HG03039 (cell line): ENCODE measurements around the gene SSB.
"Not testable (repeated sequence)": the region's sequence is repeated elsewhere in the genome, so short reads cannot be mapped to it uniquely, and the experiment has no call there.

Experiments used
- ATAC-seq: cut with Tn5 transposase; IDR thresholded peaks from one replicate; pipeline ENCODE4 v1.9.1; 2021; ENCODE audit warnings: mild to moderate bottlenecking, moderate library complexity; ENCODE audit not compliant: unreplicated experiment

The SSB gene

DNA sequence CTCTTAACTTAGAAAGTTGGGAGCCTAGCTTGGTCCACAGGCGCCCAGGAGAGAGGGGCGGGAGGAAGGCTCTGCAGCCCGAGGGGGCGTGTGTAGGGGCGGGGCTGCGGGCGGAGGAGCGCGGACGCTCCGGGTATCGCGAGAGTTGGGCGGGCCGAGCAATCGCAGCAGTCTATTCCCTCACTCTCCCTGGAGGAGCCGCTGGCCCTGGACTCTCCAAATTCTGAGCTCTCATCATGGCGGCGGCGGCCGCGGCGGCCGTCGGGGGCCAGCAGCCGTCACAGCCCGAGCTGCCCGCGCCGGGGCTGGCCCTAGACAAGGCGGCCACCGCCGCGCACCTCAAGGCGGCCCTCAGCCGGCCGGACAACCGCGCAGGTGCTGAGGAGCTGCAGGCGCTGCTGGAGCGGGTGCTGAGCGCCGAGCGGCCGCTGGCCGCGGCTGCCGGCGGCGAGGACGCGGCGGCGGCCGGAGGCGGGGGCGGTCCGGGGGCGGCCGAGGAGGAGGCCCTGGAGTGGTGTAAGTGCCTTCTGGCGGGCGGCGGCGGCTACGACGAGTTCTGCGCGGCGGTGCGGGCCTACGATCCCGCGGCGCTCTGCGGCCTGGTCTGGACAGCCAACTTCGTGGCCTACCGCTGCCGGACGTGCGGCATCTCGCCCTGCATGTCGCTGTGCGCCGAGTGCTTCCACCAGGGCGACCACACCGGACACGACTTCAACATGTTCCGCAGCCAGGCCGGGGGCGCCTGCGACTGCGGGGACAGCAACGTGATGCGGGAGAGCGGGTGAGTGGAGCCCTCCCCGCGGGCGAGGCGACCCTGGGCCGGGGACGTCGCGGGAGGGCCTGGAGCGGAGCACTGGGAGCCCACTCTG lies 28.8 kb downstream of the SSB start, which contains the start of gene UBR3:
Gene UBR3 (plus strand): TSS at position 183 of the 869 bp plus-strand sequence. CDS start 54 bp downstream, at position 237.
- peak; percentile 72 for ATAC-seq

DNA sequence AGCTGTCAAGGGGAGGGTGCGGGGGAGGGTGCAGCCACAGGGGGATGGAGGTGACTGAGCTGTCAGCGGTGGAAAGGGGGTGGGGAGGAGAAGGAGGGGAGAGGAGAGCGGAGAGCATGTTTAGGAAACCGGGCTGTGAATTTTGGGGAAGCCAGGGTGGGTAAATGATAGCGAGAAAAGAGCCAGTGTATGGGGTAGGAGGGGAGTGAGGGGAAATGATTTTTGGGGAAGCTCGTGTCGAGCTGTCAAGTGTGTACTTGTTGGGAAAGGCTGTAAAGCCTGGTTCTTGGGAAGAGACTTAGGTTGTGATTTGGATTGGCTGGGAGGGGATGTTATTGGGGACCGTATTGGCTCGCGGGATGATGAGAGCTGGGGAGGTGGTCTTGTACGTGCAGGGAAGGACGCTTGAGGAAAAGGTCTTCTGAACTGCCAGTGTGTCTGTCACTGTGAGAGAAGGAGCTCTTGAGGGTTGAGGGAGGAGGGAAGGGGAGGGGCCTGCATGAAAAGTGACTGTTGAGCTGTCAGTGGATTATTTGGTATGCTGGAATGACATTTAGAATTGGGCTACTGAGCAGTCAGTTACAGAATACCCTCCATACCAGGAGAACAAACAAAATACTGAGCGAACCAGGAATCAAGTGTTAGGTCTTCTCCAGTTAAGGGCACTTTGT lies 29.6 kb downstream of the SSB start:
- ATAC-seq: peak; percentile 27

DNA sequence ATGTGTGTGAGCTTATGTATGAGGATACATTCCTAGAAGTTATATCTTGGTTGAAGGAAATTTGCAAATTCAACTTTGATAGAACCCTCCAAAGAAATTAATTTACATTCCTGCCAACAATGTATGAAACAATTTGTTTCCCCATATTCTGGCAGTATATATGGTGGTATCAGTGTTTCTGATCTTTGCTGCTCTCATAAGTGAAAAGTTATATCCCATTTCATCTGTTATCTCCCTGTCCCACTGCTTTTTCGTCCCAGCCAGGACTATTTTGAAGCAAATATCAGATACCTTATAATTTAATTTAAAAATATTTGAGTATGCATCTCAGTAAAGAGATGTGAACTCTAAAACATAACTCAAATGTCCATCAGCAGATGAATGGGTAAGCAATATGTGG lies 35.7 kb downstream of the SSB start:
- no peak for ATAC-seq

DNA sequence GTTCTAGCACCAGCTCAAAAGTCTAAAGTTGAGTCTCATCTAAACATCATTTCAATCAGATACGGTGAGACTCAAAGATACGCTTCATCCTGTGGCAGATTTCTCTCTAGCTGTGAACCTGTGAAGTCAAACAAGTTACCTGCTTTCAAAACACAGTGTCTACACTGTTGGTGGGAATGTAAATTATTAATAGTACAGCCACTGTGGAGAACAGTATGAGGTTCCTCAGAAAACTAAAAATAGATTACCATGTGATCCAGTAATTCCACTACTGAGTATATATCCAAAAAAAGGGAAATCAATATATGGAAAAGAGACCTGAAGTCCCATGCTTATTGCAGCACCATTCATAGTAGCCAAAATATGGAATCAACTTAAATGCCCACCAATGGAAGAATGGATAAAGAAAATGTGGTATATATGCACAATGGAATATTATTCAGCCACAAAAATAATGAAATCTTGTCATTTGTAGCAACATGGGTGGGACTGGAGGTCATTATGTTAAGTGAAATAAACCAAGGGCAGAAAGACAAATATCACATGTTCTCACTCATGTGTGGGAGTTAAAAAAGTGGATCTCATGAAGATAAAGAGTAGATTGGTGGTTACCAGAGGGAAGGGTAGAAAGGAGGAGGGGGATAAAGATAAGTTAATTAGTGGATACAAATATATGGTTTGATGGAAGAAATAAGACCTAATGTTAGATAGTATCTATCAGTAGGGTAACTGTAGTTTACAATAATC lies 40.2 kb downstream of the SSB start:
- no peak for ATAC-seq

GRCh38 chr2:169839954-169840746 lies 41.5 kb downstream of the SSB start:
- ATAC-seq: no peak

- ATAC-seq: no peak
Measured at GRCh38 chr2:169840747-169841142, 42.1 kb downstream of the SSB start.

DNA sequence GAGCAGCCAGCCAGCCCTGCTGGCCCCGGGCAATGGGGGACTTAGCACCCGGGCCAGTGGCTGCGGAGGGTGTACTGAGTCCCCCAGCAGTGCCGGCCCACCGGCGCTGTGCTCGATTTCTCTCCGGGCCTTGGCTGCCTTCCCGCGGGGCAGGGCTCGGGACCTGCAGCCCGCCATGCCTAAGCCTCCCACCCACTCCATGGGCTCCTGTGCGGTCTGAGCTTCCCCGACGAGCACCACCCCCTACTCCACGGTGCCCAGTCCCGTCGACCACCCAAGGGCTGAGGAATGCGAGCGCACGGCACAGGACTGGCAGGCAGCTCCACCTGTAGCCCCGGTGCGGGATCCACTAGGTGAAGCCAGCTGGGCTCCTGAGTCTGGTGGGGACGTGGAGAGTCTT lies 43.0 kb downstream of the SSB start:
- ATAC-seq: not testable (repeated sequence)

- no peak for ATAC-seq
Measured at GRCh38 chr2:169845016-169845415, 46.3 kb downstream of the SSB start.

- not testable (repeated sequence) for ATAC-seq
Measured at GRCh38 chr2:169848959-169849693, 50.5 kb downstream of the SSB start.

GRCh38 chr2:169849710-169850109 lies 51.0 kb downstream of the SSB start:
- ATAC-seq: no peak

GRCh38 chr2:169853041-169853668 lies 54.5 kb downstream of the SSB start:
- ATAC-seq: no peak

GRCh38 chr2:169855281-169856258 lies 56.9 kb downstream of the SSB start:
- ATAC-seq: not testable (repeated sequence)

GRCh38 chr2:169859423-169859822 lies 60.8 kb downstream of the SSB start:
- ATAC-seq: no peak

- ATAC-seq: no peak
Measured at GRCh38 chr2:169860149-169860548, 61.5 kb downstream of the SSB start.
